Loucy (cell line): ENCODE data around the gene TCF7.

Source experiments
- H2AFZ ChIP-seq: fragments of 200-600 bp; sonication (generic); 2 replicates; pipeline ENCODE4 v1.6.0; 2016; ENCODE audit warnings: antibody characterized with exemption, mild to moderate bottlenecking, low read length, moderate library complexity
- H3F3A ChIP-seq: fragments of 200-600 bp; 2 replicates; pipeline ENCODE4 v1.6.0; 2016; ENCODE audit warnings: antibody characterized with exemption, low read depth, mild to moderate bottlenecking
- H3K27me3 ChIP-seq: fragments of 200-600 bp; sonication (generic); 2 replicates; pipeline ENCODE4 v1.6.1; 2014; ENCODE audit warnings: low read length, mild to moderate bottlenecking; ENCODE audit not compliant: insufficient read depth, poor library complexity, severe bottlenecking
- H3K36me3 ChIP-seq: fragments of 200-600 bp; sonication (generic); 2 replicates; pipeline ENCODE4 v1.6.1; 2016; ENCODE audit warnings: low read length; ENCODE audit not compliant: insufficient read depth
- H3K4me1 ChIP-seq: fragments of 200-600 bp; sonication (generic); 2 replicates; pipeline ENCODE4 v1.5.1; 2014; ENCODE audit warnings: low read length, mild to moderate bottlenecking; ENCODE audit not compliant: insufficient read depth, poor library complexity, severe bottlenecking
- H3K4me2 ChIP-seq: fragments of 200-600 bp; sonication (generic); 2 replicates; pipeline ENCODE4 v1.6.0; 2014; ENCODE audit warnings: antibody characterized with exemption, low read length, low read depth, mild to moderate bottlenecking; ENCODE audit not compliant: poor library complexity, severe bottlenecking
- H3K4me3 ChIP-seq: fragments of 200-600 bp; sonication (generic); 2 replicates; pipeline ENCODE4 v1.5.1; 2014; ENCODE audit warnings: low read length, mild to moderate bottlenecking, mixed read lengths; ENCODE audit not compliant: poor library complexity, severe bottlenecking
- H3K79me2 ChIP-seq: fragments of 200-600 bp; sonication (generic); 2 replicates; pipeline ENCODE4 v1.6.1; 2014; ENCODE audit warnings: low read length; ENCODE audit not compliant: insufficient read depth
- H3K9ac ChIP-seq: fragments of 200-600 bp; sonication (generic); 2 replicates; pipeline ENCODE4 v1.6.0; 2014; ENCODE audit warnings: mild to moderate bottlenecking, low read depth, low read length, moderate library complexity; ENCODE audit not compliant: poor library complexity, severe bottlenecking
- H3K9me2 ChIP-seq: fragments of 200-600 bp; sonication (generic); replicated peaks from 2 replicates; pipeline ENCODE4 v1.6.1; 2016; ENCODE audit warnings: low read depth, low read length, mixed read lengths
- H3K9me3 ChIP-seq: fragments of 200-600 bp; sonication (generic); 2 replicates; pipeline ENCODE4 v1.6.1; 2014; ENCODE audit warnings: mild to moderate bottlenecking, antibody characterized with exemption, low read length, low read depth; ENCODE audit not compliant: insufficient read depth
- H4K20me1 ChIP-seq: fragments of 200-600 bp; sonication (generic); 2 replicates; pipeline ENCODE4 v1.6.0; 2014; ENCODE audit warnings: antibody characterized with exemption, low read length, mild to moderate bottlenecking; ENCODE audit not compliant: insufficient read depth, poor library complexity, severe bottlenecking
- EZH2phosphoT487 ChIP-seq: fragments of 200-600 bp; IDR thresholded peaks from 2 replicates; pipeline ENCODE4 v1.6.1; 2018; ENCODE audit warnings: antibody characterized with exemption, mild to moderate bottlenecking, moderate library complexity, borderline replicate concordance
- TF ChIP-seq, protein P1 (sequence below): fragments of 200-600 bp; sonication (generic); conservative IDR thresholded peaks from 2 replicates; pipeline ENCODE4 v1.5.1; 2014; ENCODE audit warnings: mild to moderate bottlenecking, antibody characterized with exemption, low read length

TCF7 gene

DNA sequence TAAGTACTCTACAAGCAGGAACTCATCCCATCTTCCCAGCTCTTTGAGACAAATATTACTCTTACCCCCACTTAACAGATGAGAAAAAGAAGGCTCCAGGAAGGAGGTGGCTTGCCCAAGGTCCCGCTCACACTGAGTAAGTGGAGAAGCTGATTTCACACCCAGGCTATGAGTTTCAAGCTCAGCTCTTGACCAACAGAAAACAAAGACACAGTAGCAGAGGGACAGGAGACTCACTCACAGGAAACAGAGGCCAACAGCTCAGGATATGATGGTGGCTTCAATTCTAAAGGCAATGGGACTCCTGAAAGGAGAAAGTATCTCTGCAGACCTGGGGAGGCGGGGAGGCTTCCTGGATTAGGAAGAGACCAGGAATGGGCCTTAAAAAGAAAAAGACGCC lies 6.7 kb upstream of the TCF7 start:
- Histone ChIP-seq H3K79me2 (no peaks in the 10 kb centered on the region), H3K4me3 (no peak overlapping the region), H3K9me2 (no peaks in the 10 kb centered on the region), H3K9ac (no peak overlapping the region), H3F3A (no peaks in the 10 kb centered on the region), H2AFZ (no peak overlapping the region), H3K36me3 (no peaks in the 10 kb centered on the region), H3K27me3 (no peaks in the 10 kb centered on the region), H3K9me3 (no peaks in the 10 kb centered on the region), H4K20me1 (no peaks in the 10 kb centered on the region), H3K4me1 (no peaks in the 10 kb centered on the region), H3K4me2 (no peak overlapping the region)
- TF ChIP-seq EZH2phosphoT487 = no peak

DNA sequence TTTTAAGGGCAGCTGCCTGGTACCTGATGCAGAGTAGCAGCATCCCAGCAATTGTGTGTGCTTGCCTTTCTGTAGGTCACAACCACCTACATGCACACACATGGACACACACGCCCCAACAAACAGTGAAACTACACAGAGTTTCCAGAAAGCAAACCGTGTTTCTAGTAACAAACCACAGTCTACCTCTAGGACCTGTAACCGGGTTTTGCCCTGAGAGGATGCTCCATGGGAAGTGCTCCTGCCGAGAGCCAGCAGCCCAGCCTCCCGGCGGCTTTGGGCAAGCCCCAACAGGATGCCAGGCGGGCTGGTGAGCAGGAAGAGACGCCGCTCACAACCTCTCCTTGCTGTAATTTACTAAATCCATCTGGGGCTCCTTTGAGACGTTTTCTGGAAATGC lies 4.1 kb upstream of the TCF7 start:
- TF ChIP-seq, protein P1, sequence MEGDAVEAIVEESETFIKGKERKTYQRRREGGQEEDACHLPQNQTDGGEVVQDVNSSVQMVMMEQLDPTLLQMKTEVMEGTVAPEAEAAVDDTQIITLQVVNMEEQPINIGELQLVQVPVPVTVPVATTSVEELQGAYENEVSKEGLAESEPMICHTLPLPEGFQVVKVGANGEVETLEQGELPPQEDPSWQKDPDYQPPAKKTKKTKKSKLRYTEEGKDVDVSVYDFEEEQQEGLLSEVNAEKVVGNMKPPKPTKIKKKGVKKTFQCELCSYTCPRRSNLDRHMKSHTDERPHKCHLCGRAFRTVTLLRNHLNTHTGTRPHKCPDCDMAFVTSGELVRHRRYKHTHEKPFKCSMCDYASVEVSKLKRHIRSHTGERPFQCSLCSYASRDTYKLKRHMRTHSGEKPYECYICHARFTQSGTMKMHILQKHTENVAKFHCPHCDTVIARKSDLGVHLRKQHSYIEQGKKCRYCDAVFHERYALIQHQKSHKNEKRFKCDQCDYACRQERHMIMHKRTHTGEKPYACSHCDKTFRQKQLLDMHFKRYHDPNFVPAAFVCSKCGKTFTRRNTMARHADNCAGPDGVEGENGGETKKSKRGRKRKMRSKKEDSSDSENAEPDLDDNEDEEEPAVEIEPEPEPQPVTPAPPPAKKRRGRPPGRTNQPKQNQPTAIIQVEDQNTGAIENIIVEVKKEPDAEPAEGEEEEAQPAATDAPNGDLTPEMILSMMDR = no peak
- no peak for TF ChIP-seq EZH2phosphoT487
- Histone ChIP-seq H3K4me3 (no peak overlapping the region), H3K9me2 (no peaks in the 10 kb centered on the region), H3K4me2 (no peak overlapping the region), H3K36me3 (no peaks in the 10 kb centered on the region), H3K9me3 (no peaks in the 10 kb centered on the region), H3K27me3 (no peaks in the 10 kb centered on the region), H3F3A (no peaks in the 10 kb centered on the region), H3K79me2 (no peaks in the 10 kb centered on the region), H2AFZ (no peak overlapping the region), H3K4me1 (no peaks in the 10 kb centered on the region), H4K20me1 (no peaks in the 10 kb centered on the region), H3K9ac (no peak overlapping the region)

DNA sequence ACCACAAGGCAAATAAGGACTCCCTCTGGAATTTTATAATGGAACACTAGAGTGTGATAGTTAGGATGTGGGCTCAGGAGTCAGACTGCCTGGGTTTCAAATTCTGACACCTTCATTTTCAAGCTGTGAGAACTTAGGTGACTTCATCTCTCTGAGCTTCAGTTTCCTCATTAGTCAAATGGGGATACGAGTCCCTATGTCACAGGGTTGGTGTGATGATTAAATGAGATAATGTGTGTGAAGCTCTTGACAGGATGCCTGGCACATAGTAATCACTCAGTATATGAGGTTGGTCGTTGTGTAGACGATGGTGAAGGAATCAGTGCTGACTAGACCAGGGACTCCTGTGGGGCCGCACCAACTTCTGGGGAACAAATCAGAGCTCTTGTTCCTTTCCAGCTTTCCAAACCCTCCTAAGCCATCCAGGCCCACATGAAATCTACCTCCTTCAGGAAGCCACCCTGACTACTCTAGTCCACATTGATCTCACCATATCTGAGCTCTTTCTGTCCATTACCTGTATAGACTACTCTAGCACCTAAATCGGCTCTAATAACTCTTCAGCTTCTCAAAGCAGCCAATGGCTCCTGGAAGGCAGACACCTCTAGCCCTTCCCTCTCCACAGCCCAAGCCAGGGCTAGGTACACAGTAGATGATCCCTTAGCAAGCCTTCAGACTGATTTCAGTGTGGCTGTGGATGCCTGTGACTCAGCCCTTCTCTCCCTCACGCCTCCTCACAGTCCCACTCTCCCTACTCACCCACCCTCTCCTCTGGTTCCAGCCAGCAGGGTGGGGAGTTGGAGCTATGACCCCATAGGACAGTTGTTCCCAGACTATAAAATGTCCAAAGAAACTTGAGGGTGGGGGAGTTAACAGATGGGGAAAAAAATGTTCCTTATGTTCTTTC lies 2.5 kb upstream of the TCF7 start:
- H3K79me2 ChIP-seq = no peaks in the 10 kb centered on the region
- H3K4me2 ChIP-seq = no peak overlapping the region
- H3K27me3 ChIP-seq = no peaks in the 10 kb centered on the region
- no peaks in the 10 kb centered on the region for H3K36me3 ChIP-seq
- H2AFZ ChIP-seq = no peak overlapping the region
- H3F3A ChIP-seq = no peaks in the 10 kb centered on the region
- no peak for TF ChIP-seq EZH2phosphoT487
- TF ChIP-seq, protein P1 = no peak
- no peaks in the 10 kb centered on the region for H4K20me1 ChIP-seq
- H3K4me1 ChIP-seq = no peaks in the 10 kb centered on the region
- H3K9ac ChIP-seq = no peak overlapping the region
- no peaks in the 10 kb centered on the region for H3K9me2 ChIP-seq
- no peaks in the 10 kb centered on the region for H3K9me3 ChIP-seq
- no peak overlapping the region for H3K4me3 ChIP-seq
